MM.1S (cell line): ENCODE data around the gene PDE1A.

Experiments
- DNase-seq: peaks from one replicate; pipeline ENCODE4 v3.0.0-alpha.2; 2015
- H2AFZ ChIP-seq: fragments of 300-600 bp; sonication (generic); 2 replicates; pipeline ENCODE4 v1.6.0; 2016; ENCODE audit warnings: antibody characterized with exemption, low read length
- H3F3A ChIP-seq: fragments of 300-600 bp; sonication (generic); 2 replicates; pipeline ENCODE4 v1.6.1; 2016; ENCODE audit warnings: mild to moderate bottlenecking, antibody characterized with exemption, low read length, moderate library complexity, mixed read lengths; ENCODE audit not compliant: insufficient read depth
- H3K27ac ChIP-seq: fragments of 300-600 bp; sonication (generic); 2 replicates; pipeline ENCODE4 v1.5.1; 2016; ENCODE audit warnings: mild to moderate bottlenecking, low read length
- H3K27me3 ChIP-seq: fragments of 300-600 bp; sonication (generic); replicated peaks from 2 replicates; pipeline ENCODE4 v1.6.0; 2016; ENCODE audit warnings: low read length; ENCODE audit not compliant: insufficient read depth
- H3K36me3 ChIP-seq: fragments of 300-600 bp; sonication (generic); replicated peaks from 2 replicates; pipeline ENCODE4 v1.6.1; 2016; ENCODE audit warnings: mild to moderate bottlenecking, low read length, mixed read lengths; ENCODE audit not compliant: insufficient read depth
- H3K4me1 ChIP-seq: fragments of 300-600 bp; sonication (generic); 2 replicates; pipeline ENCODE4 v1.6.1; 2016; ENCODE audit warnings: low read length, mixed read lengths
- H3K4me2 ChIP-seq: fragments of 300-600 bp; sonication (generic); 2 replicates; pipeline ENCODE4 v1.6.0; 2016; ENCODE audit warnings: low read depth, low read length
- H3K4me3 ChIP-seq: fragments of 300-600 bp; sonication (generic); 2 replicates; pipeline ENCODE4 v1.5.1; 2016; ENCODE audit warnings: low read length, mixed read lengths
- H3K79me2 ChIP-seq: fragments of 300-600 bp; sonication (generic); 2 replicates; pipeline ENCODE4 v1.6.1; 2016; ENCODE audit warnings: mixed run types, low read length, mixed read lengths
- H3K9ac ChIP-seq: fragments of 300-600 bp; sonication (generic); 2 replicates; pipeline ENCODE4 v1.6.1; 2016; ENCODE audit warnings: low read length, mixed read lengths
- H3K9me2 ChIP-seq: fragments of 300-600 bp; sonication (generic); replicated peaks from 2 replicates; pipeline ENCODE4 v1.6.1; 2016; ENCODE audit warnings: mild to moderate bottlenecking, low read length, mixed read lengths; ENCODE audit not compliant: insufficient read depth
- H3K9me3 ChIP-seq: fragments of 300-600 bp; sonication (generic); replicated peaks from 2 replicates; pipeline ENCODE4 v1.6.1; 2016; ENCODE audit warnings: mild to moderate bottlenecking, low read length, mixed read lengths; ENCODE audit not compliant: insufficient read depth
- H4K20me1 ChIP-seq: fragments of 300-600 bp; sonication (generic); 2 replicates; pipeline ENCODE4 v1.6.1; 2016; ENCODE audit warnings: mild to moderate bottlenecking, low read length, moderate library complexity, mixed read lengths; ENCODE audit not compliant: insufficient read depth
- EZH2 ChIP-seq: fragments of 300-600 bp; sonication (generic); optimal IDR thresholded peaks from 2 replicates; pipeline ENCODE3; 2017; ENCODE audit warnings: low read depth, mild to moderate bottlenecking, antibody characterized with exemption, low read length, mixed read lengths
- EZH2phosphoT487 ChIP-seq: fragments of 300-600 bp; sonication (generic); IDR thresholded peaks from 2 replicates; pipeline ENCODE4 v1.6.1; 2018; ENCODE audit warnings: antibody characterized with exemption, low read length
- TF ChIP-seq, protein P1 (sequence below): fragments of 300-600 bp; sonication (generic); IDR thresholded peaks from 2 replicates; pipeline ENCODE4 v1.5.1; 2016; ENCODE audit warnings: antibody characterized with exemption, low read length, mixed read lengths

The PDE1A gene

DNA sequence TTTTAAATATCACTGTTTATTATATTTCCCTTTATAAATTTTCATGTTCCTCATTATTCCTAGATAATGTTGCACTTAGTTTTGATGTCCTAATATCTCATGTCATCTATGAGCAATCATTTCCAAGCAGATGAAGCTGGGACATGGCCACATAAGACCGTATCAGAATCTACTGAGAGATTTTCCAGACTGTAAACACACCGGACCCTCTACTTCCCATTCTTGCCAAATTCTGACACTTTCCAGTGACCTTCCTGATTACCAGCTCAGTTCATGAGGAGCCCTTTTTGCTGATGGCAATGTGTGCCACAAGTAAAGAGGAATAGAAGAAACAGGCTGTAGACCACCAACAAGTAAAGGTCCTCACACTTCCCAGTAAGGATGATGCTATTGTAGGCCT lies 20.3 kb upstream of the PDE1A start:
- no peaks in the 10 kb centered on the region for H3K79me2 ChIP-seq
- H2AFZ ChIP-seq = no peak overlapping the region
- no peaks in the 10 kb centered on the region for H3F3A ChIP-seq
- H3K9me3 ChIP-seq = no peaks in the 10 kb centered on the region
- no peak overlapping the region for H3K4me2 ChIP-seq
- TF ChIP-seq, protein P1, sequence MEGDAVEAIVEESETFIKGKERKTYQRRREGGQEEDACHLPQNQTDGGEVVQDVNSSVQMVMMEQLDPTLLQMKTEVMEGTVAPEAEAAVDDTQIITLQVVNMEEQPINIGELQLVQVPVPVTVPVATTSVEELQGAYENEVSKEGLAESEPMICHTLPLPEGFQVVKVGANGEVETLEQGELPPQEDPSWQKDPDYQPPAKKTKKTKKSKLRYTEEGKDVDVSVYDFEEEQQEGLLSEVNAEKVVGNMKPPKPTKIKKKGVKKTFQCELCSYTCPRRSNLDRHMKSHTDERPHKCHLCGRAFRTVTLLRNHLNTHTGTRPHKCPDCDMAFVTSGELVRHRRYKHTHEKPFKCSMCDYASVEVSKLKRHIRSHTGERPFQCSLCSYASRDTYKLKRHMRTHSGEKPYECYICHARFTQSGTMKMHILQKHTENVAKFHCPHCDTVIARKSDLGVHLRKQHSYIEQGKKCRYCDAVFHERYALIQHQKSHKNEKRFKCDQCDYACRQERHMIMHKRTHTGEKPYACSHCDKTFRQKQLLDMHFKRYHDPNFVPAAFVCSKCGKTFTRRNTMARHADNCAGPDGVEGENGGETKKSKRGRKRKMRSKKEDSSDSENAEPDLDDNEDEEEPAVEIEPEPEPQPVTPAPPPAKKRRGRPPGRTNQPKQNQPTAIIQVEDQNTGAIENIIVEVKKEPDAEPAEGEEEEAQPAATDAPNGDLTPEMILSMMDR = no peak
- no peak for TF ChIP-seq EZH2phosphoT487
- H3K4me3 ChIP-seq = no peak overlapping the region
- no peak overlapping the region for H3K9ac ChIP-seq
- H3K36me3 ChIP-seq = no peaks in the 10 kb centered on the region
- H3K27ac ChIP-seq = no peak overlapping the region
- no peak for DNase-seq
- no peaks in the 10 kb centered on the region for H4K20me1 ChIP-seq
- no peaks in the 10 kb centered on the region for H3K27me3 ChIP-seq
- H3K9me2 ChIP-seq = no peaks in the 10 kb centered on the region
- H3K4me1 ChIP-seq = no peaks in the 10 kb centered on the region

DNA sequence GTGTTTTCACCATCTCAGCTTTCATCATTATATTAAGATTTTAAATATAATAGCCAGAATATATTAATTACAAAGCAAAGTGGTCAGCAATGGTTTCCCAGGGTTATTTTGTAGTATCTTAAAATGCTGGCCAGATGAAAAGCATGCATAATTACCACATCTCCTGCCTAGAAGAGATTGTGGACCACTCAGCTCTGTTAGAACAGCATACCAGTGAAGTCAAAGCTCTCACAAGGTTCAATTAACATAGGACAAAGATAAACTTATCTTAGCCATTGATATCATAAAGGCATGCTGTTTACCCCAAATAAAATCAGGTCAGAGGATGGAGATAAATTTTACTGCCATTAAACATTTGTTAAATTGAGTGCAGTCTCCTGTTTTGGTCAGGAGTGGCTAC lies 19.3 kb upstream of the PDE1A start:
- H3K4me3 ChIP-seq = no peak overlapping the region
- no peak overlapping the region for H2AFZ ChIP-seq
- no peaks in the 10 kb centered on the region for H3K79me2 ChIP-seq
- H3K27me3 ChIP-seq = no peaks in the 10 kb centered on the region
- H3F3A ChIP-seq = no peaks in the 10 kb centered on the region
- no peaks in the 10 kb centered on the region for H4K20me1 ChIP-seq
- no peaks in the 10 kb centered on the region for H3K36me3 ChIP-seq
- no peaks in the 10 kb centered on the region for H3K4me1 ChIP-seq
- TF ChIP-seq EZH2phosphoT487 (no peak), EZH2 (no peak)
- TF ChIP-seq, protein P1 = no peak
- no peak overlapping the region for H3K27ac ChIP-seq
- no peak overlapping the region for H3K9ac ChIP-seq
- no peaks in the 10 kb centered on the region for H3K9me3 ChIP-seq
- DNase-seq = no peak
- no peaks in the 10 kb centered on the region for H3K9me2 ChIP-seq
- no peak overlapping the region for H3K4me2 ChIP-seq

DNA sequence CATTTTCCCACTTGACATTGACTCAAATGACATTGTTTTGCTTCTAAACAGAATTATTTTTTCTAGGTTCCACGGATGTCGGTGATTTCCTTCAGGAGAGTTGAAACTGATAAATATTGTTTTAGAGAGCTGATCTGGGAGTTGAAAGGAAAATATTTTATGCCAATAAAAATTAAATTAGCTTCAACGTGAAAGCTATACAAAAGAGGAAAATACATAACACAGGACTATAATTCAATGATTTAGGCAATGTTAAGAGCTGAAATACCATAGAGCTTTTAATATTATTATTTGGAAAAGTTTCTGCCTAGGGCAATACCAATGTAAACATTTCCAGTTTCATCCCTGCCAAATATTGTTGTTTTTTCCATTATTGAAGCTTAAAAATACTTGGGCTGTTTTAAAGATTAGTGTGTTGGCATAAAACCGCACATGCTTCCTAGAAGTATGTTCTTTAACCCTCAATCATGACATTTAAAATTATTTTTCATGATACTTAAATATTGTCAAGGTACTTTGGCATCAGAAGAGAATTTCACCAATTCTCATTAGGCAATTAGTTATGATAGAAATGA lies 18.6 kb upstream of the PDE1A start:
- Histone ChIP-seq H3K79me2 (no peaks in the 10 kb centered on the region), H3K9me2 (no peaks in the 10 kb centered on the region), H4K20me1 (no peaks in the 10 kb centered on the region), H3K4me2 (no peak overlapping the region), H3K4me1 (no peaks in the 10 kb centered on the region), H3K27ac (no peak overlapping the region), H3K4me3 (no peak overlapping the region), H3K9me3 (no peaks in the 10 kb centered on the region), H3K36me3 (no peaks in the 10 kb centered on the region), H2AFZ (no peak overlapping the region), H3K27me3 (no peaks in the 10 kb centered on the region), H3K9ac (no peak overlapping the region), H3F3A (no peaks in the 10 kb centered on the region)
- TF ChIP-seq EZH2 = no peak
- DNase-seq = no peak

DNA sequence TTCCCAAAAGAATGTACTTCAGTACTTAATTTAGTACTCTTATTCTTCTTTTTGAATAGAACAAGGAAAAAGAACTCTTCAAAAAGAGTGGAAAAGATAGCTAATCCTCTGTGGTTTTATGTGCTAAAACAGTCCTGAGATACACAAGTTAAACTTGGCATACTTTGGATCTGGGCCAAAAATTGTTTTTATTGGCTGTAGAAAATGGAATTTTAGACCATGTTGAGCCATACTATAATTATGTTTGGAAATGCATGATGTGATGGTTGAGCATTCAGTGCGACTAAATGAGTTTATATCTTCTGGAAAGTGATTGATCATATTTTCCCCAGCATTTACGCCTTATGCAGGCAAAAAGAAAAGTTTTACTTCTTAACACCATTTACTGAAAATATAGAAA lies 18.0 kb upstream of the PDE1A start:
- H3K36me3 ChIP-seq = no peaks in the 10 kb centered on the region
- H2AFZ ChIP-seq = no peak overlapping the region
- no peaks in the 10 kb centered on the region for H3K9me2 ChIP-seq
- H3K27me3 ChIP-seq = no peaks in the 10 kb centered on the region
- no peaks in the 10 kb centered on the region for H4K20me1 ChIP-seq
- no peak overlapping the region for H3K4me3 ChIP-seq
- H3K79me2 ChIP-seq = no peaks in the 10 kb centered on the region
- H3K9me3 ChIP-seq = no peaks in the 10 kb centered on the region
- no peak overlapping the region for H3K9ac ChIP-seq
- H3K4me1 ChIP-seq = no peaks in the 10 kb centered on the region
- no peaks in the 10 kb centered on the region for H3F3A ChIP-seq
- no peak overlapping the region for H3K27ac ChIP-seq
- H3K4me2 ChIP-seq = no peak overlapping the region
- no peak for DNase-seq
- TF ChIP-seq EZH2phosphoT487 (no peak), EZH2 (no peak)
- TF ChIP-seq, protein P1 = no peak
